AG09319 (cell line): ENCODE data around the gene CTDNEP1.

Source experiments
- DNase-seq: peaks from one replicate; pipeline ENCODE4 v3.0.0-alpha.2; 2010; ENCODE audit warnings: low read depth; ENCODE audit errors: extremely low read depth
- TF ChIP-seq, protein P1 (sequence below): IDR thresholded peaks from 2 replicates; pipeline ENCODE4 v1.5.1; 2011; ENCODE audit warnings: low read depth, mild to moderate bottlenecking, inconsistent platforms, low read length, moderate library complexity

The CTDNEP1 gene

DNA sequence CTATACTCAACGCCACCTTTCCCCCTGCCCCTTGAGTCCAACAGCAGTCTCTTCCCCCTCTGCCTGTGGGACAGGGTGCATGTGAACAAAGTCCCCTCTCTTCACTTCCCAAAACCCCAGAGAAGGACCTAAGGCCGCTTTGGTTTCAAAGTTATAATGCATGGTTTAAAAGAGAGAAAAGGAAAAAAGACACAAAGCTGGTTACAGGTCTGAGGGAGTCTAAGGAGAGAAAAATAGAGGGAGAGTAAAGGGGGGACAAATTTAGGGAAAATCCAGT, 8.1 kb downstream of the CTDNEP1 start:
- TF ChIP-seq, protein P1, sequence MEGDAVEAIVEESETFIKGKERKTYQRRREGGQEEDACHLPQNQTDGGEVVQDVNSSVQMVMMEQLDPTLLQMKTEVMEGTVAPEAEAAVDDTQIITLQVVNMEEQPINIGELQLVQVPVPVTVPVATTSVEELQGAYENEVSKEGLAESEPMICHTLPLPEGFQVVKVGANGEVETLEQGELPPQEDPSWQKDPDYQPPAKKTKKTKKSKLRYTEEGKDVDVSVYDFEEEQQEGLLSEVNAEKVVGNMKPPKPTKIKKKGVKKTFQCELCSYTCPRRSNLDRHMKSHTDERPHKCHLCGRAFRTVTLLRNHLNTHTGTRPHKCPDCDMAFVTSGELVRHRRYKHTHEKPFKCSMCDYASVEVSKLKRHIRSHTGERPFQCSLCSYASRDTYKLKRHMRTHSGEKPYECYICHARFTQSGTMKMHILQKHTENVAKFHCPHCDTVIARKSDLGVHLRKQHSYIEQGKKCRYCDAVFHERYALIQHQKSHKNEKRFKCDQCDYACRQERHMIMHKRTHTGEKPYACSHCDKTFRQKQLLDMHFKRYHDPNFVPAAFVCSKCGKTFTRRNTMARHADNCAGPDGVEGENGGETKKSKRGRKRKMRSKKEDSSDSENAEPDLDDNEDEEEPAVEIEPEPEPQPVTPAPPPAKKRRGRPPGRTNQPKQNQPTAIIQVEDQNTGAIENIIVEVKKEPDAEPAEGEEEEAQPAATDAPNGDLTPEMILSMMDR, result no peak
- no peak for DNase-seq

DNA sequence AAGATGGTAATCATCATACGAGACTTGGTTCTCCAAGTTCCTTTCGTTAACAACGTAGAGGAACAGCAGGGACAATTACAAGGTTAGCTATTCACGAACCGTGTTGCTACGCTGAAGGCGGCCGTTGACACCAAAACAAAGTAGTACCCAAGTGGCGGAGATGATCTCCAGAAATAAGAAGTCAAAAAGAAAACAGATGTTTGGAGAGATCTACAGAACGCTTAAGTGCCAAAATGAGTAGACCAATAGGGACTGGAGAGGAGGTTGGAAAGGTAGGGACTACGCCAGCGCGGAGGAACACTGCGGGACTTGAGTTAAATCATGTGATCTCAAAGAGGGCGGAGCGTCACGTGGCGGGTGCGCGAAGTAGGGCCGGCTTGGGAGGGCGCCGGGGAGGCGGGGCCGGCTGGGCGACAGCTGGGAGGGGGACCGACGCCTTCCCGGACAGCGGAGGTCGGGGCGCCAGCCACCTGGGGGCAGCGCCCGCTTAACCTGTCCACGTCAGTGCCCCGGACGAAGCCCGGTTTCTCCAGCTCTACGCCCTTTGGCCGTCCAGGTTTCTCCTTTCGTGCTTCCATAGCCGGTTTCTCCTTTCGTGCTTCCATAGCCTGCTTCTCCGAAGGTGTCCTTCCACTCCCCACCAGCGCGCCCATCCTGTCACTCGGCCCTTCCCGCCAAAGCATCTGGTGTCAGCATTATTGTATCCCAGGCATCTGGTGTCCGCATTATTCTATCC, 8.6 kb downstream of the CTDNEP1 start:
- DNase-seq, result peak; percentile 94
- TF ChIP-seq, protein P1, result no peak

DNA sequence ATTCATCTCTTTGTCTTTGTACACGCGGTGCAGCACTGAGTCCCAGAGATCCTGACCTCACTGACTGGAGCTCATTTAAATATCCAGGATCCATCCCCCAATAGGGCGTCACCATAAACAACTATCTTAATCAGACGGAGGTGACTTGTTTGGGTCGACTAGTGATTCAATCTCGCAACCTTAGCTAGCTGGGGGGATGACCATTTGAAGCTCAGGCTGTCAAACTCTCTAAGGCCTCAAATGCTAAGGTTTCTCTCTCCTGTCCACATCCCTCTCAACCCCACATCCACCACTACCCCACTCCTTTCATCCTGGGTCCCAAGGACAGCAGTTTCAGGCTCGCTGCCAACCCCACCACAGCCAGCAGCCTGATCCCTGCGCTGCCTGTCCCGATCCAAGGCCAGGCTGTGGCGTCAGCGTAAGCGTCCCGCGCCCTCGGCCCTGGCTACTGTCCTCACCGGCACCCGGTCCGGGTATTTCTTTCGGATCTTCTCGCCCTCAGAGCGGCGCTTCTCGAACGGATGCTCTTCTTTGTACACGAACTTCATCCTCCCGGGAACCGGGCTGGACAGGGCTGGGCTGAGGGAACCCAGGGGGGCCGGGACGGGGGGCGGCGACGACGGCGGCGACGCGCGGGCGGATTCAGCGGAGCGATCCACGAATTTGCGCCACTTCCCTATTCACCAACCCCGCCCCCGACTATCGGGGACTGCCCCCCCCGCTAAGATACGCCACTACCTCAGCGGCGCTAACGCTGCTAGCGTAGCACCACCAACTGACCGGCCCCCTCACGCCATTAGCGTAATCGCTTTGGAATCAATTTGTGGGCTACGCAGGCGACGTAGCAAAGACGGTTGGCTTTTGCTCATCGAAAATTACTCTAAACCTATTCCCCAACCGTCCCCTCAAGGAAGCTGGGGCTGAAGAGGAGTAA, 9.5 kb downstream of the CTDNEP1 start, which contains the start of gene GABARAP:
TSS of gene GABARAP (minus strand) at position 667 of the 934 bp plus-strand sequence. CDS start at position 548, 119 bp downstream.
- DNase-seq, result peak; percentile 83
- TF ChIP-seq, protein P1, result no peak

DNA sequence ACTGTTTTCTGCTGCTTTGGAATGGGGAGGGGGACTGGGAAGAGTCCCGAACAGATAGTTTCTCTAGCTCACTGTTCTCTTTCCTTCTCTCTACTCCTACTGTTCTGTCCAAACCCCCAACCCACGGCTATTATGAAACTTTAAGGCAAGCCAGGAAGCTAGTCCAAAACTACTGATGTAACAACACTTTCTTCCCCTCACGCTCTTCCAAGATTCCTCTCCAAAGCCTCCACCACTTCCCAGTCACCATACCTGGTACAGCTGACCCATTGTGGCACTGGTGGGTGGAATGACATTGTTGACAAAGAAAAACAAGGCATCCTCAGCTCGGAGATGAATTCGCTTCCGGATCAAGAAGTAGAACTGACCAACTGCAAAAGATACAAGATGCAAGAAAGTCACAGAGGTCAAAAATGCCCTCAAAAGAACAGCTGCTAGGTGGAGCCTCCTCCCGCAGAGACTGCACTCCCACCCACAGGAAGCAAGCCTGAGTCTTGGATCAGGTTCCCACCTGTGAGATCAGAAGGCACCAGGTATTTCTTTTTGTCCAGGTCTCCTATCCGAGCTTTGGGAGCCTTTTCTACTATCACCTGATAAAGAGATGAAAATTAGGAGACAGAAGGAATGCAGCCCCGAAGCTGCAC, 10.3 kb downstream of the CTDNEP1 start:
- TF ChIP-seq, protein P1, result no peak
- DNase-seq, result no peak

DNA sequence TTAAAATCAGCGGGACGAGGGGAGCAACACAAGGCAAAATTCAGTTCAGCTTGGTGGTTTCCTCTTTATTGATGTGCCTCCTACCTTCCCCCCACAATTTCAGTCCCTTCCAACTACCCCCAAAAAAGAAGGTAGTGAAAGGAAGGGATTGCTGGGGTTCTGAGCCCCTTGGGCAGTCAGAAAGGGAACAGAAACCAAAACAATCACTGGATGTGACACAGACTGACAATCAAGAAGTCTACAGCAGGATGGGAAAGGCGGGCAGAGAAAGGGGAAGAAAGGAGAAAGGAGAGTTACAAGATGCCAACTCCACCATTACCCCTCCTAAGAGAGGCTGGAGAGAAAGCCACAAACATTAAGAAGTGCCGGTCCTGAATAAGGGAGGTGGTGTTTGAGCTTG, 11.2 kb downstream of the CTDNEP1 start:
- TF ChIP-seq, protein P1, result no peak
- DNase-seq, result no peak

DNA sequence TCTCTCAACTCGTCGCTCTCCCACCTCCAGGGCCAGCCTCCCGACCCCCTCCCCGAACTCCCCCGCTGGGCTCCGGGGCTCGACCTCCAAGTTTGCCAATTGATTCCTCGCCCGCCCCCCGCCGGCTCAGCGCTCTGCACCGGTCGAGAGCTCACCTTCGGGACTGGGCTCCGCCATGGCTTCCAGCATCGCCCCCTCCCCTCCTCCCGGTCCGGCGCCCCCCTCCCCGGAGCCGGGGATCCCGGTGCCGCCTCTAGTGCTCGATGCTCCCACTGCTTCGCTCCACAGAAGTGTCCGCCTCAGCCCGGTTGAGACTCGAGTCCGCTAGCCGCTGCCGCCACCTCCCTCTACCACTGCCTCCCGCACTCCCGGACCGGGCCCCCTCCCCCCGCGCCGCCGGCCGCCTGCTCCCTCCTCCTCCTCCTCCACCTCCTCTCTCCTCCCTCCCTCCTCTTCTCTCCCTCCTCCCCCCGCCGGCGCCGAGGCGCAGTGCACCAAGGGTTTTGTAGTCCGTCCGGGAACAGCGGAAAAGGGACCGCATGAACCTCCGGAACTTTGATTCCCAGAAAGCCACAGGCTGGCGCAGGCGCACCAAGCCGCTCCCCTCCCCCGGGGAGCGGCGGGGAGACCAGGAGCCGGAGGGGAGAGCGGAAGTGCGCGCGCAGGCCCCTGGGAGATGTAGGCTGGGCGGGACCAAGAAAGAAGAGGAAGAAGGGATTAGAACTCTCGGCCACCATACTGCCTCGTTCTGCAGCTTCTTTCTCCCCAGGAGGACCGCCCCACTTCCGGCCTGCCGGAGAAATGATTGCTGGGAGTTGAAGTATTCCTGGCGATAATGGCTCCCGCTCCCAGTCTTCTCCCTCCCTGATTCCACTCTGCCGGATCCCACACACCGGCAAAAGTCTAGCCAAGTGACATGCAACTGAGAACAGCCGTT, 12.2 kb downstream of the CTDNEP1 start, which contains the start of gene PHF23:
TSS of gene PHF23 (minus strand) at position 367 of the 937 bp plus-strand sequence. CDS start at position 189, 178 bp downstream.
- TF ChIP-seq, protein P1, result no peak
- peak; percentile 99 for DNase-seq
